DMS114 treated with DMSO at 0.1 percent for 48 hours (cell line): ENCODE measurements around the gene KCNAB1.

Source experiments
- DNase-seq: peaks from one replicate; lab custom pipeline; 2025; ENCODE audit not compliant: unreplicated experiment; lab: John Stamatoyannopoulos, UW

The KCNAB1 gene

GRCh38 chr3:156359368-156359767 lies 239.0 kb downstream of the KCNAB1 start:
- DNase-seq: no peak

GRCh38 chr3:156360083-156360482 lies 239.7 kb downstream of the KCNAB1 start:
- DNase-seq: no peak

- no peak for DNase-seq
These were observed 240.6 kb downstream of the KCNAB1 start for GRCh38 chr3:156360963-156361362.

GRCh38 chr3:156366559-156366958 lies 246.2 kb downstream of the KCNAB1 start:
- no peak for DNase-seq

- no peak for DNase-seq
These were observed 247.8 kb downstream of the KCNAB1 start for GRCh38 chr3:156368189-156368588.

- DNase-seq: no peak
These were observed 251.3 kb downstream of the KCNAB1 start for GRCh38 chr3:156371701-156372100.

GRCh38 chr3:156373095-156373494 lies 252.7 kb downstream of the KCNAB1 start:
- DNase-seq: no peak

GRCh38 chr3:156373654-156374053 lies 253.3 kb downstream of the KCNAB1 start:
- no peak for DNase-seq

- no peak for DNase-seq
These were observed 255.8 kb downstream of the KCNAB1 start for GRCh38 chr3:156376199-156376598.

- DNase-seq: no peak
These were observed 256.9 kb downstream of the KCNAB1 start for GRCh38 chr3:156377266-156377665.

- DNase-seq: no peak
These were observed 257.3 kb downstream of the KCNAB1 start for GRCh38 chr3:156377718-156378117.

GRCh38 chr3:156378871-156379270 lies 258.5 kb downstream of the KCNAB1 start:
- DNase-seq: no peak

- no peak for DNase-seq
These were observed 258.9 kb downstream of the KCNAB1 start for GRCh38 chr3:156379327-156379726.

- DNase-seq: no peak
These were observed 260.9 kb downstream of the KCNAB1 start for GRCh38 chr3:156381253-156381652.

GRCh38 chr3:156382458-156383346 lies 262.3 kb downstream of the KCNAB1 start:
- peak; percentile 4 for DNase-seq

GRCh38 chr3:156383441-156384025 lies 263.2 kb downstream of the KCNAB1 start:
- no peak for DNase-seq

GRCh38 chr3:156388497-156389448 lies 268.4 kb downstream of the KCNAB1 start:
- DNase-seq: no peak

GRCh38 chr3:156389449-156389950 lies 269.1 kb downstream of the KCNAB1 start:
- no peak for DNase-seq

GRCh38 chr3:156390846-156391245 lies 270.5 kb downstream of the KCNAB1 start:
- DNase-seq: no peak

GRCh38 chr3:156395961-156396710 lies 275.8 kb downstream of the KCNAB1 start:
- DNase-seq: no peak
